Naive thymus-derived CD4-positive, alpha-beta T cell (primary cell): ENCODE measurements around the gene RHOC. TPM values are rescaled to one million over a fixed set of nuclear protein-coding genes. Genes with fewer than 3 reads are reported as not detected.

Experiments
- ATAC-seq: fragments of 150-1000 bp; cut with Tn5 transposase; 2 replicates; pipeline ENCODE4 v1.10.0; 2021; ENCODE audit warnings: mild to moderate bottlenecking, moderate library complexity
- CTCF ChIA-PET: fragments of 350-600 bp; sonication (Branson Sonifier 250); formaldehyde crosslinking; loops from one replicate; lab custom pipeline; 2021; ENCODE audit warnings: antibody characterized with exemption; lab: Charles Lee
- POLR2A ChIA-PET: fragments of 350-600 bp; sonication (Branson Sonifier 250); formaldehyde crosslinking; loops from one replicate; lab custom pipeline; 2021; ENCODE audit warnings: antibody characterized with exemption, inconsistent platforms; lab: Charles Lee
- DNase-seq, 9 donors: peaks; one replicate each; pipeline versions ENCODE4 v3.0.0 to v3.0.0-alpha.2; 2020 to 2022; ENCODE audit warnings: mixed read lengths in 1 of 9
- H3K27ac ChIP-seq: one replicate; pipeline ENCODE4 v1.7.0; 2013; ENCODE audit warnings: mild to moderate bottlenecking, low read depth, low read length, moderate library complexity
- H3K27me3 ChIP-seq, 2 donors: one replicate each; pipeline ENCODE4 v1.7.0; 2013; ENCODE audit warnings: low read length in 2 of 2, mild to moderate bottlenecking in 2 of 2, moderate library complexity in 2 of 2; ENCODE audit not compliant: control insufficient read depth in 2 of 2, insufficient read depth in 2 of 2
- H3K36me3 ChIP-seq, 3 experiments: 1 replicate in 2 of 3; 2 replicates in 1 of 3; pipeline ENCODE4 v1.7.0; 2013; ENCODE audit warnings: low read length in 3 of 3, mild to moderate bottlenecking in 3 of 3, moderate library complexity in 1 of 3; ENCODE audit not compliant: insufficient read depth in 3 of 3, control insufficient read depth in 2 of 3
- H3K4me1 ChIP-seq, 2 donors: one replicate each; pipeline ENCODE4 v1.7.0; 2013; ENCODE audit warnings: low read length in 2 of 2, mild to moderate bottlenecking in 2 of 2, moderate library complexity in 1 of 2; ENCODE audit not compliant: control insufficient read depth in 2 of 2, insufficient read depth in 2 of 2
- H3K4me3 ChIP-seq: 2 replicates; pipeline ENCODE4 v1.7.0; 2013; ENCODE audit warnings: mild to moderate bottlenecking, low read length
- H3K9me3 ChIP-seq, 3 experiments: 1 replicate in 2 of 3; 2 replicates in 1 of 3; pipeline ENCODE4 v1.7.0; 2013; ENCODE audit warnings: low read length in 3 of 3; ENCODE audit not compliant: control insufficient read depth in 2 of 3
- H3K27ac Mint-ChIP-seq, 9 donors: one replicate each; pipeline ENCODE4 v1.8.0; 2020 to 2022; ENCODE audit warnings: mixed read lengths in 9 of 9, mild to moderate bottlenecking in 8 of 9, moderate library complexity in 5 of 9, inconsistent platforms in 2 of 9
- H3K27me3 Mint-ChIP-seq, 5 donors: one replicate each; pipeline ENCODE4 v1.8.0; 2021 to 2022; ENCODE audit warnings: mixed read lengths in 5 of 5, mild to moderate bottlenecking in 1 of 5
- H3K36me3 Mint-ChIP-seq, 5 donors: one replicate each; pipeline ENCODE4 v1.8.0; 2020 to 2022; ENCODE audit warnings: mixed read lengths in 5 of 5, mild to moderate bottlenecking in 3 of 5, inconsistent platforms in 1 of 5
- H3K4me1 Mint-ChIP-seq, 7 donors: one replicate each; pipeline ENCODE4 v1.8.0; 2020 to 2022; ENCODE audit warnings: mixed read lengths in 7 of 7, mild to moderate bottlenecking in 3 of 7, inconsistent platforms in 1 of 7
- H3K4me3 Mint-ChIP-seq, 10 donors: one replicate each; pipeline ENCODE4 v1.8.0; 2020 to 2022; ENCODE audit warnings: mild to moderate bottlenecking in 10 of 10, mixed read lengths in 10 of 10, moderate library complexity in 6 of 10, inconsistent platforms in 2 of 10
- H3K9me3 Mint-ChIP-seq, 11 donors: one replicate each; pipeline ENCODE4 v1.8.0; 2020 to 2022; ENCODE audit warnings: mixed read lengths in 11 of 11, mild to moderate bottlenecking in 4 of 11, inconsistent platforms in 1 of 11, moderate library complexity in 1 of 11
- intact Hi-C, 2 donors: fragments of 100-400 bp; cut with micrococcal nuclease; formaldehyde crosslinking; loops; one replicate each; pipeline ENCODE4 v1.15.1; 2023
- polyA plus RNA-seq, 2 donors: library from polyadenylated mRNA; unstranded; fragments of 300-500 nt; fragmentation: Illumina TruSeq; gene quantifications; one replicate each; pipeline ENCODE4 v1.2.3, GENCODE V29; 2021
- total RNA-seq, 6 experiments: library from RNA in 5 of 6; stranded (reverse) in 5 of 6; gene quantifications; 1 replicate in 5 of 6; 2 replicates in 1 of 6; pipeline ENCODE4 v1.2.3 and lab custom pipeline; 2021 to 2026

Gene RHOC
- total and polyA plus RNA-seq, 7 experiments from 2014 or later: 0.57 to 89.1 (median 4.2) TPM

DNA sequence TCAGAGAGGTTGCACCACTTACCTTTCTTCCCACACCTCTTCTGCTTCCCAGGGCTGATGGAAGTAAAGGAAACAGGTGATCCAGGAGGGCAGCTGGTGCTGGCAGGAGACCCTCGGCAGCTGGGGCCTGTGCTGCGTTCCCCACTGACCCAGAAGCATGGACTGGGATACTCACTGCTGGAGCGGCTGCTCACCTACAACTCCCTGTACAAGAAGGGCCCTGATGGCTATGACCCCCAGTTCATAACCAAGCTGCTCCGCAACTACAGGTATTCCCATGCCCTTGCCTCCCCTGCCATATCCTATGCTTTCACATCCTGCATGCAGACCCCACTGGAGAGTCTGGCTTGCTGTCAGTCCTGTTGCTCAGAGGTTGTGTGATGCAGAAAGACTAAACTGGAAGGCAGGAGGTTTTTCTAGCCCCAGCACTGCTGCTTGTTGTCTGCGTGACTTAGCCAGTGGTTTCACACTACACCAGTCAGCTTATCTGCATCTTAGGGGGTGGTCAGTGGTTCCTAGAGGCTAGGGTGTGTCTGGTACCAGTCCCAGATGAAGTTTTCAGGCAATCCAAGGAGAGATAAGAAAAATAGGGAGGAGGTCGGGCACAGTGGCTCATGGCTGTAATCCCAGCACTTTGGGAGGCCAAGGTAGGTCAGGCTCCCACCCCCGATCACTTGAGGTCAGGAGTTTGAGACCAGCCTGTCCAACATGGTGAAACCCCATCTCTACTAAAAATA is 10.2 kb downstream of the RHOC start:
- Histone ChIP-seq H3K27ac (no peak overlapping the region), H3K4me3 (no peak overlapping the region), H3K27me3 (no peaks in the 10 kb centered on the region), H3K4me1 (peaks cover 5 to 16% of the 10 kb centered on the region in 2 donors), H3K9me3 (no peaks in the 10 kb centered on the region), H3K36me3 (peaks cover 0 to 85% (median 4%) of the 10 kb centered on the region in 3 experiments)
- no peaks in the 10 kb centered on the region for H3K27me3 Mint-ChIP-seq
- ChIA-PET POLR2A (interaction anchor here (0.7 kb wide), 1 partner anchor 21 kb away, joined by 3 read pairs; no protein-coding TSS in a partner anchor), CTCF (no interaction called here)
- H3K9me3 Mint-ChIP-seq: no peaks in the 10 kb centered on the region
- no peak for DNase-seq
- peak overlapping the region in 1 of 9 donors; percentile 66 for H3K27ac Mint-ChIP-seq
- intact Hi-C loops: no loop called here
- no peak for ATAC-seq
- no peak overlapping the region for H3K4me3 Mint-ChIP-seq
- peaks cover 15 to 29% (median 20%) of the 10 kb centered on the region in 7 donors for H3K4me1 Mint-ChIP-seq
- peaks cover 6 to 31% (median 12%) of the 10 kb centered on the region in 5 donors for H3K36me3 Mint-ChIP-seq

DNA sequence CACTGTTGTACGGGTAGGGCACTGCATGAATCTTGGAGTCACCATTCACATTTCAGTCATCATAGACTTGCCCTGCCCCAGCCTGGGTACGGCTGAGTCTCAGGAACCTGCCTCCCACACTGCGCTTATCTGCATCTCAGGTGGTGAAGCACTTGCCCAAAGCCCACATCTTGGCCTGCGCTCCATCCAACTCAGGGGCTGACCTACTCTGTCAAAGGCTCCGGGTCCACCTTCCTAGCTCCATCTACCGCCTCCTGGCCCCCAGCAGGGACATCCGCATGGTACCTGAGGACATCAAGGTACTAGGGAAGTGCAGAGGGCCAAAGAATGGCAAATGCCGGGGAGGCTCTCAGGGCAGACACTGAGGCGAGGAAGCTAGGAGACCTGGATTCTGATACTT is 11.7 kb downstream of the RHOC start:
- POLR2A ChIA-PET: no interaction called here
- intact Hi-C loops: no loop called here
- H3K27ac ChIP-seq: no peak overlapping the region
- H3K4me1 ChIP-seq: peaks cover 0 to 2% of the 10 kb centered on the region in 2 donors
- H3K36me3 Mint-ChIP-seq: peaks cover 9 to 33% (median 17%) of the 10 kb centered on the region in 5 donors
- no peak for DNase-seq
- no peak overlapping the region for H3K4me3 Mint-ChIP-seq
- no peaks in the 10 kb centered on the region for H3K9me3 Mint-ChIP-seq
- ATAC-seq: no peak
- peak overlapping the region in 1 of 9 donors; percentile 42 for H3K27ac Mint-ChIP-seq
- H3K27me3 Mint-ChIP-seq: no peaks in the 10 kb centered on the region
- peaks cover 4 to 15% (median 8%) of the 10 kb centered on the region in 7 donors for H3K4me1 Mint-ChIP-seq
- no peaks in the 10 kb centered on the region for H3K9me3 ChIP-seq
- H3K27me3 ChIP-seq: no peaks in the 10 kb centered on the region
- H3K36me3 ChIP-seq: peaks cover 0 to 99% (median 4%) of the 10 kb centered on the region in 3 experiments
- H3K4me3 ChIP-seq: no peak overlapping the region
- CTCF ChIA-PET: interaction anchor here (0.8 kb wide), 1 partner anchor 20 kb away, joined by 3 read pairs; the partner anchor contains the start of gene PPM1J

DNA sequence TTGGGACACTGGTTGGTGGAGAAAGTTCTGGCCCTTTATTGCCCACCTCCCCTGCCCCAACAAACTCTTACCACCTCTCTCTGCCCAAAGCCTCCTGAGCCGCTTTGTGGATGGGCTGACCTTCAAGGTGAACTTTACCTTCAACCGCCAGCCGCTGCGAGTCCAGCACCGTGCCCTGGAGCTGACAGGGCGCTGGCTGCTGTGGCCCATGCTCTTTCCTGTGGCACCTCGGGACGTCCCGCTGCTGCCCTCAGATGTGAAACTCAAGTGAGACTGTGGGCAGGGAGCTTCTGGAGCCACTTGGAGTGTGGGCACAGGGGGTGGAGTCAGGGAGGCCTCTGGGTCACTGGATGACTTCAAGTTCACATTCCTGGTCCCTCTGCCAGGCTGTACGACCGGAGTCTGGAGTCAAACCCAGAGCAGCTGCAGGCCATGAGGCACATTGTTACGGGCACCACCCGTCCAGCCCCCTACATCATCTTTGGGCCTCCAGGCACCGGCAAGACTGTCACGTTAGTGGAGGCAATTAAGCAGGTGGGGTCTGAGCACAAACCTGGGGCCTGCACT is 12.5 kb downstream of the RHOC start:
- intact Hi-C loops: no loop called here
- Mint-ChIP-seq H3K4me3 (no peak overlapping the region), H3K27ac (peak overlapping the region in 1 of 9 donors; percentile 46), H3K4me1 (peaks cover 0 to 6% (median under 1%) of the 10 kb centered on the region in 7 donors), H3K27me3 (no peaks in the 10 kb centered on the region), H3K9me3 (no peaks in the 10 kb centered on the region), H3K36me3 (peaks cover 9 to 34% (median 21%) of the 10 kb centered on the region in 5 donors)
- CTCF ChIA-PET: interaction anchor here (0.7 kb wide), 1 partner anchor 9 kb away, joined by 3 read pairs; no protein-coding TSS in a partner anchor
- no peak overlapping the region for H3K4me3 ChIP-seq
- H3K9me3 ChIP-seq: no peaks in the 10 kb centered on the region
- no peak overlapping the region for H3K27ac ChIP-seq
- DNase-seq (no peak), ATAC-seq (no peak)
- POLR2A ChIA-PET: no interaction called here
- peaks cover 0 to 99% (median 9%) of the 10 kb centered on the region in 3 experiments for H3K36me3 ChIP-seq
- no peaks in the 10 kb centered on the region for H3K27me3 ChIP-seq
- no peaks in the 10 kb centered on the region for H3K4me1 ChIP-seq

DNA sequence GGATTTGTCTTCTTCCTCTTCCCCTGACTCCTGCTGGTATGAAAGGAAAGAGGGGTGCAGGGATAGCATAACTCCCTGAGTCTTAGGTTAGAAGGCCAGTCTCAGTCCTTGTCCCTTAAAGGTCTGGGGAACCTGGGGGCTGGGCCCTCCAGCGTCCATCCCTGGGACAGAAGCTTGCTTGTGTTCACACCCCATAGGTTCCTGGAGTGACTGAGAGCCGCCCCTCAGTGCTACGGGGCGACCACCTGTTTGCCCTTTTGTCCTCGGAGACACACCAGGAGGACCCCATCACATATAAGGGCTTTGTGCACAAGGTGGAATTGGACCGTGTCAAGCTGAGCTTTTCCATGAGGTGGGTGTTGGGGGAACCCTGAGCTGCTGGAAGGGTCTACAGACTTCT is 13.1 kb downstream of the RHOC start:
- CTCF ChIA-PET: interaction anchor here (0.7 kb wide), 1 partner anchor 10 kb away, joined by 3 read pairs; no protein-coding TSS in a partner anchor
- intact Hi-C loops: no loop called here
- ATAC-seq (no peak), DNase-seq (no peak)
- Mint-ChIP-seq H3K4me1 (peaks cover 0 to 5% (median 0%) of the 10 kb centered on the region in 7 donors), H3K36me3 (peaks cover 9 to 33% (median 17%) of the 10 kb centered on the region in 5 donors), H3K27me3 (no peaks in the 10 kb centered on the region), H3K27ac (no peak overlapping the region), H3K4me3 (no peak overlapping the region), H3K9me3 (no peaks in the 10 kb centered on the region)
- H3K4me3 ChIP-seq: no peak overlapping the region
- no peaks in the 10 kb centered on the region for H3K9me3 ChIP-seq
- no peak overlapping the region for H3K27ac ChIP-seq
- H3K4me1 ChIP-seq: no peaks in the 10 kb centered on the region
- POLR2A ChIA-PET: no interaction called here
- H3K27me3 ChIP-seq: no peaks in the 10 kb centered on the region
- peaks cover 0 to 99% (median 9%) of the 10 kb centered on the region in 3 experiments for H3K36me3 ChIP-seq

- DNase-seq (no peak), ATAC-seq (no peak)
- Histone ChIP-seq H3K36me3 (peaks cover 0 to 99% (median 9%) of the 10 kb centered on the region in 3 experiments), H3K27me3 (no peaks in the 10 kb centered on the region), H3K4me3 (no peak overlapping the region), H3K9me3 (no peaks in the 10 kb centered on the region), H3K4me1 (no peaks in the 10 kb centered on the region), H3K27ac (no peak overlapping the region)
- Mint-ChIP-seq H3K27ac (no peak overlapping the region), H3K4me1 (peaks cover 0 to 5% (median 3%) of the 10 kb centered on the region in 7 donors), H3K4me3 (no peak overlapping the region), H3K36me3 (peaks cover 9 to 26% (median 14%) of the 10 kb centered on the region in 5 donors), H3K9me3 (no peaks in the 10 kb centered on the region), H3K27me3 (no peaks in the 10 kb centered on the region)
- ChIA-PET POLR2A (no interaction called here), CTCF (interaction anchor here (0.7 kb wide), 1 partner anchor 190 kb away, joined by 3 read pairs; no protein-coding TSS in a partner anchor)
- intact Hi-C loops: no loop called here
Observed at GRCh38 chr1:112692681-112693080, 14.2 kb downstream of the RHOC start.

DNA sequence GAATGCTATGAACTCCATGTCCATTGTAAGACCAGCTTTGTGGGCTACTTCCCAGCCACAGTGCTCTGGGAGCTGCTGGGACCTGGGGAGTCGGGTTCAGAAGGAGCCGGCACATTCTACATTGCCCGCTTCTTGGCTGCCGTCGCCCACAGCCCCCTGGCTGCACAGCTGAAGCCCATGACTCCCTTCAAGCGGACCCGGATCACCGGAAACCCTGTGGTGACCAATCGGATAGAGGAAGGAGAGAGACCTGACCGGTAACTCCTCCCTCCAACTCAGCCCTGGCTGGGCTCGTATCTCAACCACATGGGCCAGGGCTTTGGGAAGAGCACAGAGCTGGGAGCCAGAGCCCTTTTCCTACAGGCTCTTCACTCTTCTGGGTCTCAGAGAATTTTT is 17.1 kb downstream of the RHOC start:
- Histone ChIP-seq H3K27me3 (no peaks in the 10 kb centered on the region), H3K36me3 (peaks cover 0 to 76% (median 5%) of the 10 kb centered on the region in 3 experiments), H3K9me3 (no peaks in the 10 kb centered on the region), H3K27ac (no peak overlapping the region), H3K4me1 (no peaks in the 10 kb centered on the region), H3K4me3 (no peak overlapping the region)
- Mint-ChIP-seq H3K4me3 (no peak overlapping the region), H3K9me3 (no peaks in the 10 kb centered on the region), H3K27me3 (no peaks in the 10 kb centered on the region), H3K4me1 (peaks cover 4 to 12% (median 10%) of the 10 kb centered on the region in 7 donors), H3K27ac (no peak overlapping the region), H3K36me3 (peaks cover 9 to 28% (median 12%) of the 10 kb centered on the region in 5 donors)
- DNase-seq (no peak), ATAC-seq (no peak)
- CTCF ChIA-PET: no interaction called here
- POLR2A ChIA-PET: interaction anchor here (0.6 kb wide), 1 partner anchor 11 kb away, joined by 3 read pairs; no protein-coding TSS in a partner anchor
- intact Hi-C loops: no loop called here
